Measurements from ENCODE around the gene COG2.
A peak's percentile ranks its signal among the peaks of the same experiment; 100 is the strongest.

Gene COG2

DNA sequence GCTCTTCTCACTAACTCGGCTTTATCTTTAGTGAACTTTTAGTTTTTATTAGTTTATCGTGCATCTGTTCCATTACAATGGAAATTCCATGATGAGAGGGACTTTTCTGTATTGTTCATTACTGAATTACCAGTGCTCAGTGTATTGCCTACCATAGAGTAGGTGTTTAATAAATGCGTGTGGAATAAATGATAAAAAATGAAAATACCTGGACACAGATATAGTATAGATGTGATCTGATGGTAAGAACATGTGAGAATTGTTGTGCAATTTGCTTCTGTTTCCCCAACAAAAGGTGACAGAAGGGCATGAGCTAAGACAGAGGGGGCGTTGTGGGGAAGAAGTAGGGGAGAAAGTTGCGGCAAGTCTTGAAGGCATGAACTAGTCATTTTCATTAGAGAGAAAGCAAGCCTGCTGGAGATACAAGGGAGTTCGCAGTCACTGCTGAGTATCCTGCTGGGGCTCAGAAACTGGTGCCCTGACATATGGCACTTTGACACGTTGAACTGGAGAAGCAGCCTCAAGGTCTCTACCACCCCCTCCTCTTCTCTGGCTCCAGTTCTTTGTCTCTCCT lies 5.6 kb upstream of the COG2 start:
- TF ChIP-seq, protein P1, sequence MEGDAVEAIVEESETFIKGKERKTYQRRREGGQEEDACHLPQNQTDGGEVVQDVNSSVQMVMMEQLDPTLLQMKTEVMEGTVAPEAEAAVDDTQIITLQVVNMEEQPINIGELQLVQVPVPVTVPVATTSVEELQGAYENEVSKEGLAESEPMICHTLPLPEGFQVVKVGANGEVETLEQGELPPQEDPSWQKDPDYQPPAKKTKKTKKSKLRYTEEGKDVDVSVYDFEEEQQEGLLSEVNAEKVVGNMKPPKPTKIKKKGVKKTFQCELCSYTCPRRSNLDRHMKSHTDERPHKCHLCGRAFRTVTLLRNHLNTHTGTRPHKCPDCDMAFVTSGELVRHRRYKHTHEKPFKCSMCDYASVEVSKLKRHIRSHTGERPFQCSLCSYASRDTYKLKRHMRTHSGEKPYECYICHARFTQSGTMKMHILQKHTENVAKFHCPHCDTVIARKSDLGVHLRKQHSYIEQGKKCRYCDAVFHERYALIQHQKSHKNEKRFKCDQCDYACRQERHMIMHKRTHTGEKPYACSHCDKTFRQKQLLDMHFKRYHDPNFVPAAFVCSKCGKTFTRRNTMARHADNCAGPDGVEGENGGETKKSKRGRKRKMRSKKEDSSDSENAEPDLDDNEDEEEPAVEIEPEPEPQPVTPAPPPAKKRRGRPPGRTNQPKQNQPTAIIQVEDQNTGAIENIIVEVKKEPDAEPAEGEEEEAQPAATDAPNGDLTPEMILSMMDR (IDR thresholded peaks at IDR 0.05; ENCODE audit: control insufficient read depth, extremely low read depth, insufficient read depth): no peak
- no peak overlapping the region for H3K4me3 ChIP-seq (ENCODE audit: low read depth, low read length)
- DNase-seq (ENCODE audit: low read depth): no peak

DNA sequence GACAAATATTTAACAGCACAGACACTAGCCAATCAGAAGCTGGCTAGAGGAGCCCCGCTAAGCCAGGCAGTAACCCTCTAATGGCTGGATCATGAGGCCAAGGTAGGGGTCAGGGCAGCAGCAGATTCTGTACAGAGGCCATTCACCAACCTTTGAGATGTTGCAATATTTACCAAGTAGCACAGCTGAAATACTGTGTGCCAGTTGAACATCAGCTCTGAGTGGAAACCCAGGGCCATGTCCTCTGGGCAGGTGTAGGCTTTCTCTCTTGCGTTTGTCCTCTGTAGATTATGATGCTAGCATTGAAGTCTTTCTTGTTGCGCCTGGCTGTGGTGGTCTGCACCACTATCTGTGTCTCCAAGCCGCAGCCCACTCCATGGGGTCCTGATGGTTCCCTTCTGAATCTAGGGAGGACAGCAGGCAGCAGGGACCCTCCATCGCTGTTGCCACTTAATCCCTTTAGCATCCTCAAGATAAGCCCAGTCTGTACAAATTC lies 2.5 kb upstream of the COG2 start:
- TF ChIP-seq, protein P1 (IDR thresholded peaks at IDR 0.05; ENCODE audit: control insufficient read depth, extremely low read depth, insufficient read depth): no peak
- H3K4me3 ChIP-seq (ENCODE audit: low read depth, low read length): no peak overlapping the region
- no peak for DNase-seq (ENCODE audit: low read depth)

DNA sequence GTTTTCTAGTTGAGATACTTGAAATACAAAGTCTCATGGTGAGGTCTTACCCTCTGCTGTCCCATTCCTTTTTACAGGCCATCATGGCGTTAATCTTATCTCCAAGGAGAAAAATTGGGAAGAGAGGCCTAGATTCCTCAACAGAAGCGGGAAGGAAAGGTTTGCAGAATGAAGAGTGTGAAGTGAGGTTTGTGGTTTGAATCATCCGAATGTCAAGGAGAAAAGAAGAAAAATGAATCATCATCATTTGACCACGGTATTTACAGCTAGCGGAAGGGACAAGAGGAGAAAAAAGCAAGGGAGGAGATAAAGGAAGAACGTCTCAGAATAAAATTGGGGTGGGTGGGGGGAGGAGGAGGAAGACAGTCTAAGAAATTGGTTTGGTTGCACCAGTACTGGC lies 935 bp upstream of the COG2 start:
- no peak for DNase-seq (ENCODE audit: low read depth)
- no peak overlapping the region for H3K4me3 ChIP-seq (ENCODE audit: low read depth, low read length)
- TF ChIP-seq, protein P1 (IDR thresholded peaks at IDR 0.05; ENCODE audit: control insufficient read depth, extremely low read depth, insufficient read depth): no peak

DNA sequence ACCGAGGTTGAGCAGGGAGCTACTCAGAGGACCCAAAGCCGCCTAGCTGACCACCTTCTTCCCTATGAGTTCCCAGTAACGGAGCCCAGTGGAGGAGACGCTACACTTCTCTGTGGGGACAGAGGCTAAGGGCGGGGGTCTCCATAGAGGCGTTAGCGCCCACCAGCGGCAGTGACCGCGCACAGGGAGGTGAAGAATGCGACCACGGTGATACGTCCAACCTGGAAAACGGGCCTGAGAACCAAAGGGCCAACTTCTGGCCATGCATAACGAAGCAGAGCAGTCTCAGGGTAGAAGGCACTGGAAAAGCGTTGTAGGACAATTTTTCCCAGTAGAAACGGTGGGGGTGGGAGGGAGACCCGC lies 400 bp upstream of the COG2 start:
- DNase-seq (ENCODE audit: low read depth): no peak
- TF ChIP-seq, protein P1 (IDR thresholded peaks at IDR 0.05; ENCODE audit: control insufficient read depth, extremely low read depth, insufficient read depth): no peak

DNA sequence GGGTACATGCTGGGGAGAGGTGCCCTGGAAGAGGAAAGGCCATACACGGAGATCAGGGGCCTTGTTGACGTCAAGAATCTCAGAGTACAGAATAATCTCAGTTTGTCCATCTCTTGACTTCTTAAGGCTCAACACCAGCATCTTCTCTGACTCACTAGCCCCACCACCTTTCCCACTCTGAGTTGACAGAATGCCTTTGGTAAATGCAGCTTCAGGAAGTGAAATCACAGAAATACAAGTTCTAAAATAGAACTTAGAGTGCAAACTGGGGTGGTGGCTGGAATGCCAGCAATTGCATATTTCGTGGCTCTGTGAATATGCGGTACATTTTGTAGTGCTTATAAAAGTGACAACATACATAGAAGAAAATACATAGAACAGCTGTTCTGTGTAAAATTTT lies 1.6 kb downstream of the COG2 start:
- H3K4me3 ChIP-seq (ENCODE audit: low read depth, low read length): peak overlapping the region; percentile 96
- no peak for DNase-seq (ENCODE audit: low read depth)
- TF ChIP-seq, protein P1 (IDR thresholded peaks at IDR 0.05; ENCODE audit: control insufficient read depth, extremely low read depth, insufficient read depth): no peak

More for the DNA sequence above, 400 bp upstream of the COG2 start:
- peak overlapping the region; percentile 96 for H3K4me3 ChIP-seq (ENCODE audit: low read depth, low read length)

DNA sequence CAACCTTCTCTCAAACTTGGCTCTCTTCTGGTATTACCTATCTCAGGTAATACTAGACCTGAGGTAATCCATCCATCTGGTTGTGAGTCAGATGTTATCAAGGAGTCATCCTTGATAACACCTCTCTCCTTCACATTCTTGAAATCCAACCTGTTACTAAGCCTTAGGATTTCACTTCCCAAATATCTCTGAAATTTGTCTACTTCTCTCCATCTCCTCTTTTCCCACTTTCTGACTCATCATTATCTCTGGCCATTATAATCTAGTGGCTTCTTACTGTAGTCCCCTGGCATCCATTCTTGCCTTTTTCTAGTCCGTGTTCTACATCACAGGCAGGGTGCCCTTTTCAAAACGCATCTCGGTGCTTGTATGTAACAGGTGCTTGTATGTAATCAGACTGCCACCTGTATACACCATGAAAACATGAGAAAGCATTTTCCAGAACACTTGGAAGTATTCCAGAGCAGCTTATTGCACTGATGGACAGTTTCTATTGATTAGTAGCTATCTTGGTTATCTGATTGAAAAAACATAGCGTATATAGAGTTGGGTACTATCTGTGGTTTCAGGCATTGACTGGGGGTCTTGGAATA lies 4.5 kb downstream of the COG2 start:
- H3K4me3 ChIP-seq (ENCODE audit: low read depth, low read length): no peak overlapping the region
- no peak for DNase-seq (ENCODE audit: low read depth)
- TF ChIP-seq, protein P1 (IDR thresholded peaks at IDR 0.05; ENCODE audit: control insufficient read depth, extremely low read depth, insufficient read depth): no peak

DNA sequence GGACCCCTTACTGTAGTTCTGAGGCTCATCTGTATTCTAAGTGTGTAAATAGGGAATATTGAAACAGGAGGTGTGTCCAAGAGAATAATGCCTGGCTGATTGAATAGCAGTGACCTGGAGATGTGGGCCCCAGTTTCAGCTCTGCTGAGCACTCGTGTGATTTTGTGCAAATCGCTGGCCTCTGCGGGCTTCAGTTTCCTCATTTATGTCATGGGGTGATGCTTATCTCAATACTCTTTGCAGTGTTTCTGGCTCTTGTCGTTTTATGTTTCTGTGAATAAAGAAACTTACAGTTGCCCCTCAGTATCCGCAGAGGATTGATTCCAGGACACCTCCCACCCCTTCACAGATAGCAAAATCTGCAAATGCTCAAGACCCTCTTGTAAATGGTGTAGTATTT lies 5.0 kb downstream of the COG2 start:
- TF ChIP-seq, protein P1 (IDR thresholded peaks at IDR 0.05; ENCODE audit: control insufficient read depth, extremely low read depth, insufficient read depth): no peak
- DNase-seq (ENCODE audit: low read depth): no peak

More for the DNA sequence above, 5.0 kb downstream of the COG2 start:
- no peak overlapping the region for H3K4me3 ChIP-seq (ENCODE audit: low read depth, low read length)

Measured in LNCaP clone FGC (cell line).